Natural killer cell (primary cell): Measurements from ENCODE around the gene VWA3B. TPM values are rescaled to one million over a fixed set of nuclear protein-coding genes. Genes with fewer than 3 reads are reported as not detected.
"Not testable (repeated sequence)": the region's sequence is repeated elsewhere in the genome, so short reads cannot be mapped to it uniquely, and the experiment has no call there.

Experiments
- ATAC-seq, 3 donors: fragments of 150-1000 bp in 2 of 3; fragments of 200-7000 bp in 1 of 3; cut with Tn5 transposase; 1 replicate in 1 of 3; 2 replicates in 2 of 3; pipeline ENCODE4 v1.10.0; 2021; ENCODE audit warnings: mild to moderate bottlenecking in 2 of 3, moderate library complexity in 2 of 3
- DNase-seq, 2 donors: peaks; one replicate each; pipeline versions ENCODE4 v3.0.0 to v3.0.0-alpha.2; 2013 to 2021; ENCODE audit warnings: mixed read lengths in 1 of 2
- H3K27ac ChIP-seq: one replicate; pipeline ENCODE4 v1.5.1; 2013; ENCODE audit warnings: mild to moderate bottlenecking, low read length
- H3K27me3 ChIP-seq: one replicate; pipeline ENCODE4 v1.6.1; 2013; ENCODE audit warnings: low read length; ENCODE audit not compliant: control insufficient read depth, insufficient read depth
- H3K36me3 ChIP-seq: one replicate; pipeline ENCODE4 v1.6.1; 2013; ENCODE audit warnings: low read length; ENCODE audit not compliant: control insufficient read depth, insufficient read depth
- H3K4me1 ChIP-seq: one replicate; pipeline ENCODE4 v1.6.1; 2013; ENCODE audit warnings: low read length; ENCODE audit not compliant: control insufficient read depth, insufficient read depth
- H3K4me3 ChIP-seq: one replicate; pipeline ENCODE4 v1.5.1; 2013; ENCODE audit warnings: low read length
- H3K9me3 ChIP-seq: one replicate; pipeline ENCODE4 v1.6.1; 2013; ENCODE audit warnings: low read length; ENCODE audit not compliant: control insufficient read depth, insufficient read depth
- H3K27ac Mint-ChIP-seq, 2 donors: one replicate each; pipeline ENCODE4 v1.8.0; 2022; ENCODE audit warnings: mild to moderate bottlenecking in 2 of 2, mixed read lengths in 2 of 2, moderate library complexity in 1 of 2
- H3K27me3 Mint-ChIP-seq, 2 donors: one replicate each; pipeline ENCODE4 v1.8.0; 2022; ENCODE audit warnings: low read depth in 2 of 2, mixed read lengths in 2 of 2
- H3K36me3 Mint-ChIP-seq: one replicate; pipeline ENCODE4 v1.8.0; 2022; ENCODE audit warnings: mixed read lengths
- H3K4me1 Mint-ChIP-seq, 2 donors: one replicate each; pipeline ENCODE4 v1.8.0; 2022; ENCODE audit warnings: mixed read lengths in 2 of 2
- H3K4me3 Mint-ChIP-seq: one replicate; pipeline ENCODE4 v1.8.0; 2022; ENCODE audit warnings: mild to moderate bottlenecking, moderate library complexity, mixed read lengths
- H3K9me3 Mint-ChIP-seq, 2 donors: one replicate each; pipeline ENCODE4 v1.8.0; 2022; ENCODE audit warnings: mixed read lengths in 2 of 2
- CTCF ChIP-seq: fragments of 200-600 bp; IDR thresholded peaks from one replicate; pipeline ENCODE4 v1.8.0; 2022; ENCODE audit warnings: antibody characterized with exemption
- WGBS: methylation state at CpG from one replicate; pipeline ENCODE4 v1.1.7; 2013; ENCODE audit warnings: missing lambda C conversion rate; ENCODE audit not compliant: insufficient coverage; 5-methylcytosine and 5-hydroxymethylcytosine counted together
- intact Hi-C: fragments of 100-400 bp; cut with micrococcal nuclease; formaldehyde crosslinking; loops from one replicate; pipeline ENCODE4 v1.14.2; 2022
- total RNA-seq, 4 donors: library from RNA; stranded (reverse); fragments of 120-200 nt in 1 of 4; gene quantifications; one replicate each; pipeline versions ENCODE4 v1.2.3 to v1.2.4, GENCODE V29; 2013 to 2022

VWA3B gene
- total RNA-seq, 3 donors from 2014 or later (not counting 1 experiment from before 2014, with no cell fraction given), result not detected

DNA sequence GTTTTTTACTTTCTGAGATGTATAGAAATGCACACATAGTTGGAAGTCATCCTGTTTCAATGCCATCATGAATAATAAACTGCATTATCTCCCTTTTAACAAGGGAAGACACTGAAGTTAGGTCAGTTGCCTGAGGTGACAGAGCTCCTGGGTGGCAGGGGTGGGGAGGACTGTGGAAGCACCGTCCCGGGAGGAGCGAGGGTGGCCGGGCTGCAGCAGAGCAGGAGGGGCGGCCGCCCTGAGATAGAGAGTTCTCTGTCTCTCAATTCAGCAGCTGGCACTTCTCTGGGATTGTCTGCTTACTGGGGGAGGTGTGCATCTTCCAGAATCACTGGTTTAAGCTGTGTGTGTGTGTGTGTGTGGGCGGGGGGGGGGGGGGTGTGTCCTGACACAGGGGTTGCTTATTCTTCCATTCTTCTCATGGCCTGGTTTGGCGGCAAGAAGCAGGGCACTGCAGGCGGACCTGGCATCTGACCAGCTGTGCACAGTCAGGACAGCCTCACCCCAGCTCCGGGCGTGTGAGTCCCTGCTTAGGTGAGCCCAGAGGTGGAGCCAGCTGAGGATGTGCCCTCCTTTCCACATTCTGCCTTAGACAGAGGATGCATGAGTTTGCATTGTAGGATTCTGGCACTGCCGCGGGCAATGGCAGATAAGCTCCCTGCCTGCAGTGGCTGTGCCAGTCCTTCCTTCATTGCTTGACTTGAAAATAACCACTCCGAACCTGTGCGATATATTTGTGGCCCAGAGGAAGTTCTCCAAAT is 40.4 kb downstream of the VWA3B start:
- Mint-ChIP-seq H3K9me3 (no peaks in the 10 kb centered on the region), H3K27ac (no peak overlapping the region), H3K27me3 (peaks cover 18 to 37% of the 10 kb centered on the region in 2 donors), H3K4me1 (no peaks in the 10 kb centered on the region), H3K4me3 (no peak overlapping the region), H3K36me3 (no peaks in the 10 kb centered on the region)
- peaks cover 3% of the 10 kb centered on the region for H3K27me3 ChIP-seq
- ATAC-seq (no peak), DNase-seq (no peak)
- TF ChIP-seq CTCF, result no peak
- 96% methylated on average over 14 of the region's 15 CpGs for WGBS
- no peak overlapping the region for H3K4me3 ChIP-seq
- H3K36me3 ChIP-seq, result no peaks in the 10 kb centered on the region
- intact Hi-C loops, result no loop called here
- no peaks in the 10 kb centered on the region for H3K9me3 ChIP-seq
- H3K4me1 ChIP-seq, result peaks cover 8% of the 10 kb centered on the region
- H3K27ac ChIP-seq, result no peak overlapping the region

GRCh38 chr2:98128556-98129109 is 41.7 kb downstream of the VWA3B start:
- Histone ChIP-seq H3K27ac (no peak overlapping the region), H3K36me3 (no peaks in the 10 kb centered on the region), H3K4me3 (no peak overlapping the region), H3K4me1 (peaks cover under 1% of the 10 kb centered on the region), H3K9me3 (no peaks in the 10 kb centered on the region), H3K27me3 (peaks cover 3% of the 10 kb centered on the region)
- Mint-ChIP-seq H3K4me1 (peaks cover 0 to under 1% of the 10 kb centered on the region in 2 donors), H3K9me3 (no peaks in the 10 kb centered on the region), H3K27ac (no peak overlapping the region), H3K36me3 (no peaks in the 10 kb centered on the region), H3K27me3 (peaks cover 22 to 29% of the 10 kb centered on the region in 2 donors), H3K4me3 (no peak overlapping the region)
- TF ChIP-seq CTCF, result no peak
- 92% methylated on average over 7 of the region's 7 CpGs for whole genome bisulfite sequencing
- ATAC-seq, result no peak
- intact Hi-C loops, result no loop called here
- DNase-seq, result no peak

- intact Hi-C loops, result not testable (repeated sequence)
- 79% methylated on average over 5 of the region's 5 CpGs for WGBS
Measured at GRCh38 chr2:98130073-98130472, 43.1 kb downstream of the VWA3B start.

DNA sequence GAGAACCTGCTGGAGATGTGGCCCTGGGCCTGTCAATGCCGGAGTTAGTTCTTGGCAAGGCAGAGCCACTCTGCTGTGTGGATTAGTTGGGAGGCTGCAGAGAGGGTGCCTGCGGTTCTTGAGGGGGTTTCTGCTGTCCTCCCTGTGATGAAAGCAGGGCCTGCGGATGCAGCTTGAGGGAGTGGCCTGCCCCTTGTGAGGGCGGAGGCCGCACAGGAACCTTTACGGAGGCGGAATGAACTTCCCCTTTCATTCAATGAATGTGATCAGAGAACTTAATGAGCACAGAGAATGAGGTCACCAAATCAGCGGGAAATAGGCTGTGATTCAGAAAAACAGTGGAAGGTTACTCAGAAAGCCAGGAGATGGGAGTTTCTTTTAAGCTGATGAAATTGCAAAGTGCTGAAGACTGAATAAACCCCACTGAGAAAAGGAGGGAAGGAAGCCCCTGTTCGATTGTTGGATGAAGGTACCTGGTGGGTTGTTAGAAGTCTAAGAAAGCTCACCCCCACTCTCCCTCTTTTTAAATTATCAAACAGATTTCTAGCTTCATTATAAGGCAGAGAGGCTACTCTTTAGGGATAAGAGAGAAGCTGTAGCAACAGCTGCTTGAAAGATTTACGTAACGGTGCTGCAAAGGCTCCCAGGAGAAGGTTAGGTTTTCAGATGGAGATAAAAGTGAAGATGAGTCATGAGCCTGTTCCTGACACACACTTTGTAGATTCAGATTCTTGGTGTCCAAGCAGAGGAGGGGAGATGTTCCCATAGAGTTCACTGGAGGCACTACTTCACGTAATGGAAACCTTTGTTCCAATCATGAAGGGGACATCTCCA is 47.4 kb downstream of the VWA3B start:
- Mint-ChIP-seq H3K4me1 (peaks cover 7 to 11% of the 10 kb centered on the region in 2 donors), H3K27me3 (peaks cover 0 to 20% of the 10 kb centered on the region in 2 donors), H3K4me3 (no peak overlapping the region), H3K9me3 (no peaks in the 10 kb centered on the region), H3K36me3 (no peaks in the 10 kb centered on the region), H3K27ac (no peak overlapping the region)
- TF ChIP-seq CTCF, result no peak
- Histone ChIP-seq H3K4me3 (no peak overlapping the region), H3K27me3 (no peaks in the 10 kb centered on the region), H3K27ac (no peak overlapping the region), H3K4me1 (no peaks in the 10 kb centered on the region), H3K9me3 (no peaks in the 10 kb centered on the region), H3K36me3 (no peaks in the 10 kb centered on the region)
- DNase-seq, result peak in 1 of 2 donors; percentile 38
- ATAC-seq, result peak; percentile 29 to 85 (median 62)
- intact Hi-C loops, result no loop called here
- WGBS, result 41% methylated on average over 11 of the region's 12 CpGs

More at GRCh38 chr2:98130073-98130472, 43.1 kb downstream of the VWA3B start:
- H3K9me3 ChIP-seq, H3K36me3 Mint-ChIP-seq, DNase-seq, ATAC-seq, H3K4me3 Mint-ChIP-seq, H3K4me3 ChIP-seq, H3K4me1 ChIP-seq, H3K27ac ChIP-seq, H3K27ac Mint-ChIP-seq, H3K27me3 ChIP-seq, H3K36me3 ChIP-seq, H3K9me3 Mint-ChIP-seq: not testable (repeated sequence)
- H3K4me1 Mint-ChIP-seq, result peaks cover 7 to 11% of the 10 kb centered on the region in 2 donors
- H3K27me3 Mint-ChIP-seq, result peaks cover 16 to 23% of the 10 kb centered on the region in 2 donors
